ENCODE data around the gene DOCK10. TPM values are rescaled to one million over a fixed set of nuclear protein-coding genes. Genes with fewer than 3 reads are reported as not detected.

The DOCK10 gene
- total and polyA plus RNA-seq, 2 donors (not counting 3 experiments of a cell fraction or from before 2014, with no cell fraction given), result 5.8 to 23.0 TPM

- Histone ChIP-seq H3K4me2 (ENCODE audit: insufficient read depth, low read length) (no peak overlapping the region), H3K79me2 (ENCODE audit: control insufficient read depth, insufficient read depth, low read length) (no peaks in the 10 kb centered on the region), H2AFZ (ENCODE audit: low read depth, low read length) (no peak overlapping the region), H3K9me1 (replicated peaks; ENCODE audit: control insufficient read depth, extremely low read depth, insufficient read depth, low read length) (no peaks in the 10 kb centered on the region), H3K27me3 (ENCODE audit: control insufficient read depth in 2 of 2, insufficient read depth in 2 of 2, low read length in 2 of 2) (no peaks in the 10 kb centered on the region), H3K9ac (replicated peaks; ENCODE audit: extremely low read depth, insufficient read depth, low read length) (no peak overlapping the region), H3K4me1 (ENCODE audit: control insufficient read depth, extremely low read depth, insufficient read depth, low read length) (no peaks in the 10 kb centered on the region), H3K9me3 (replicated peaks; ENCODE audit: control insufficient read depth, insufficient read depth, low read length) (no peaks in the 10 kb centered on the region), H3K4me3 (replicated peaks in 1 of 3; ENCODE audit: insufficient read depth in 1 of 3, low read depth in 1 of 3, low read length in 3 of 3) (no peak overlapping the region), H4K20me1 (replicated peaks; ENCODE audit: control insufficient read depth, extremely low read depth, insufficient read depth, low read length) (no peaks in the 10 kb centered on the region), H3K36me3 (ENCODE audit: control insufficient read depth in 2 of 2, extremely low read depth in 1 of 2, insufficient read depth in 2 of 2, low read length in 2 of 2) (peaks cover 0 to 7% of the 10 kb centered on the region in 2 experiments), H3K27ac (ENCODE audit: insufficient read depth, low read depth, low read length) (no peak overlapping the region)
- no peak for DNase-seq (ENCODE audit: low read depth, low spot score)
- CTCF ChIA-PET, result interaction anchor here (1.3 to 1.5 kb wide), 2 partner anchors 57 to 810 kb away, joined by 3 to 5 read pairs; no protein-coding TSS in a partner anchor
- dilution Hi-C loops (cut with MboI; ENCODE audit: extremely low pct_ligation_motif_present, low sequenced_read_pairs) (no loop called here), intact Hi-C loops (cut with micrococcal nuclease) (loop anchor here (10.0 kb wide), 1 partner anchor 885 kb away; no protein-coding TSS in a partner anchor)
- POLR2A ChIA-PET, result no interaction called here
- FAIRE-seq, result no peak
- TF ChIP-seq POLR2AphosphoS5 (IDR thresholded peaks at IDR 0.05; ENCODE audit: insufficient read depth, low read depth, low read length), result no peak
- no peak for TF ChIP-seq MAX (IDR thresholded peaks at IDR 0.05; ENCODE audit: insufficient read depth, insufficient read length)
- no peak for TF ChIP-seq EZH2 (IDR thresholded peaks at IDR 0.05; ENCODE audit: borderline replicate concordance, low read depth, low read length, severe bottlenecking)
- TF ChIP-seq MYC (IDR thresholded peaks at IDR 0.05; ENCODE audit: low read depth, low read length), result no peak
- no peak for TF ChIP-seq FOS (IDR thresholded peaks at IDR 0.05; ENCODE audit: borderline replicate concordance, insufficient read depth, low read length)
- no peak for TF ChIP-seq JUN (IDR thresholded peaks at IDR 0.05; ENCODE audit: borderline replicate concordance, insufficient read depth, insufficient read length, low read depth)
- no peak for TF ChIP-seq GATA2 (IDR thresholded peaks at IDR 0.05; ENCODE audit: insufficient read depth, insufficient read length, low read depth, low read length)
- TF ChIP-seq CTCF (IDR thresholded peaks at IDR 0.05; ENCODE audit: extremely low read depth in 1 of 2, insufficient read depth in 1 of 2, low read depth in 1 of 2, low read length in 2 of 2), result no peak
- no peak for TF ChIP-seq POLR2A (IDR thresholded peaks at IDR 0.05; ENCODE audit: low read depth, low read length)
- no TSS peak for BruUV-seq (replicated peaks)
Observed at GRCh38 chr2:224780106-224780505, 262.2 kb downstream of the DOCK10 start.
